Gastroesophageal sphincter (tissue), 3 donors: ENCODE results near the gene LPCAT1.

Source experiments
- EP300 ChIP-seq: sonication (generic); formaldehyde crosslinking; IDR thresholded peaks from one replicate; pipeline ENCODE4 v1.6.1; 2017; ENCODE audit warnings: antibody characterized with exemption, mild to moderate bottlenecking
- POLR2AphosphoS5 ChIP-seq: sonication (generic); formaldehyde crosslinking; IDR thresholded peaks from one replicate; pipeline ENCODE4 v1.6.1; 2017; ENCODE audit warnings: antibody characterized with exemption
- TF ChIP-seq, protein P1 (sequence below), 4 experiments: fragments of 200-600 bp in 2 of 4; fragments of 450-650 bp in 2 of 4; sonication (generic) in 1 of 4; IDR thresholded peaks; one replicate each; pipeline ENCODE4 v1.5.1; 2017 to 2019; ENCODE audit warnings: antibody characterized with exemption in 4 of 4, mild to moderate bottlenecking in 2 of 4, moderate library complexity in 2 of 4

- TF ChIP-seq, protein P1, sequence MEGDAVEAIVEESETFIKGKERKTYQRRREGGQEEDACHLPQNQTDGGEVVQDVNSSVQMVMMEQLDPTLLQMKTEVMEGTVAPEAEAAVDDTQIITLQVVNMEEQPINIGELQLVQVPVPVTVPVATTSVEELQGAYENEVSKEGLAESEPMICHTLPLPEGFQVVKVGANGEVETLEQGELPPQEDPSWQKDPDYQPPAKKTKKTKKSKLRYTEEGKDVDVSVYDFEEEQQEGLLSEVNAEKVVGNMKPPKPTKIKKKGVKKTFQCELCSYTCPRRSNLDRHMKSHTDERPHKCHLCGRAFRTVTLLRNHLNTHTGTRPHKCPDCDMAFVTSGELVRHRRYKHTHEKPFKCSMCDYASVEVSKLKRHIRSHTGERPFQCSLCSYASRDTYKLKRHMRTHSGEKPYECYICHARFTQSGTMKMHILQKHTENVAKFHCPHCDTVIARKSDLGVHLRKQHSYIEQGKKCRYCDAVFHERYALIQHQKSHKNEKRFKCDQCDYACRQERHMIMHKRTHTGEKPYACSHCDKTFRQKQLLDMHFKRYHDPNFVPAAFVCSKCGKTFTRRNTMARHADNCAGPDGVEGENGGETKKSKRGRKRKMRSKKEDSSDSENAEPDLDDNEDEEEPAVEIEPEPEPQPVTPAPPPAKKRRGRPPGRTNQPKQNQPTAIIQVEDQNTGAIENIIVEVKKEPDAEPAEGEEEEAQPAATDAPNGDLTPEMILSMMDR (IDR thresholded peaks at IDR 0.05): no peak
- TF ChIP-seq EP300: no peak
- no peak for TF ChIP-seq POLR2AphosphoS5
These were observed 12.7 kb downstream of the LPCAT1 start for GRCh38 chr5:1511048-1511447.
